ENCODE measurements around the gene SYNE3.

DNA sequence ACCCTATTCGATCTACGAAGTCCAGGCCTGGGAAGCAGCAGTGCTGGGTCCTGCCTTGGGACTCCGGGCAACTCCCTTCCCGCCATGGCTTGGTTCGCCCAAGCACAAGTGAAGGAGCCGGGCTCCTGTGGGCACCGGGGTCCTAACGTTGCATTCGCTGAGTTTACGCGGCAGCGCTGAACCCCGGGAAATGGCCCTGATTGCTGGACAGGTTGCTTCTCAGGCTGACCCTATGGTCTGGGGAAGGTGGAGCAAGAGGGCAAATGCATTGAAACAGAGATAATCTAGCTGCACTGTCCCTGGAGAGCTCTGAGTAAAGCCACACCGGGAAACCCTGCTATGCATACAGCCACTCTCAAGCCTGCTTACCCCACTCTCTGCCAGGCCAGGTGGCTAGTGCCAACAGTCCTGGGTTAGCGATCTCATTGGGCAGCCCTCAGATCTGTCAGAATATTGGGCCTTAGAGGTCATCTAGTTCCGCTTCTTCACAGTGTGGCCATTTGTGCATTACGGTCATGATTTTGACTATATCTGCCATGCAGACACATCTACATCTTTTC is 11.3 kb downstream of the SYNE3 start:
- TF ChIP-seq, protein P1, sequence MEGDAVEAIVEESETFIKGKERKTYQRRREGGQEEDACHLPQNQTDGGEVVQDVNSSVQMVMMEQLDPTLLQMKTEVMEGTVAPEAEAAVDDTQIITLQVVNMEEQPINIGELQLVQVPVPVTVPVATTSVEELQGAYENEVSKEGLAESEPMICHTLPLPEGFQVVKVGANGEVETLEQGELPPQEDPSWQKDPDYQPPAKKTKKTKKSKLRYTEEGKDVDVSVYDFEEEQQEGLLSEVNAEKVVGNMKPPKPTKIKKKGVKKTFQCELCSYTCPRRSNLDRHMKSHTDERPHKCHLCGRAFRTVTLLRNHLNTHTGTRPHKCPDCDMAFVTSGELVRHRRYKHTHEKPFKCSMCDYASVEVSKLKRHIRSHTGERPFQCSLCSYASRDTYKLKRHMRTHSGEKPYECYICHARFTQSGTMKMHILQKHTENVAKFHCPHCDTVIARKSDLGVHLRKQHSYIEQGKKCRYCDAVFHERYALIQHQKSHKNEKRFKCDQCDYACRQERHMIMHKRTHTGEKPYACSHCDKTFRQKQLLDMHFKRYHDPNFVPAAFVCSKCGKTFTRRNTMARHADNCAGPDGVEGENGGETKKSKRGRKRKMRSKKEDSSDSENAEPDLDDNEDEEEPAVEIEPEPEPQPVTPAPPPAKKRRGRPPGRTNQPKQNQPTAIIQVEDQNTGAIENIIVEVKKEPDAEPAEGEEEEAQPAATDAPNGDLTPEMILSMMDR (IDR thresholded peaks at IDR 0.05; ENCODE audit: insufficient read depth, low read length), result no peak
- TF ChIP-seq POLR2AphosphoS5 (IDR thresholded peaks at IDR 0.05; ENCODE audit: low read depth), result no peak
- TF ChIP-seq REST (IDR thresholded peaks at IDR 0.05; ENCODE audit: insufficient replicate concordance, low read depth), result no peak
- no peak for TF ChIP-seq GABPA (IDR thresholded peaks at IDR 0.05; ENCODE audit: low read depth)
- TF ChIP-seq SPI1 (IDR thresholded peaks at IDR 0.05; ENCODE audit: borderline replicate concordance, low read depth), result no peak

Data from HL-60 (cell line).